IMR-90 (cell line): ENCODE data around the gene NOXA1. TPM values are rescaled to one million over a fixed set of nuclear protein-coding genes. Genes with fewer than 3 reads are reported as not detected.

Experiments used
- ATAC-seq: fragments of 200-7000 bp; cut with Tn5 transposase; 2 replicates; pipeline ENCODE4 v1.9.1; 2020; ENCODE audit warnings: low read depth, mild to moderate bottlenecking, moderate library complexity
- BruUV-seq: library from RNA; stranded (reverse); fragments of 400-500 nt; replicated peaks from 2 replicates; lab custom pipeline; 2021; lab: Mats Ljungman, UMichigan
- CTCF ChIA-PET: fragments of 300-600 bp; formaldehyde crosslinking; extraction: SDS; loops from one replicate; lab custom pipeline; 2021; ENCODE audit warnings: antibody characterized with exemption; lab: Yijun Ruan, JAX
- POLR2A ChIA-PET: fragments of 300-600 bp; sonication (Branson Sonifier 250); formaldehyde crosslinking; loops from one replicate; lab custom pipeline; 2022; ENCODE audit warnings: antibody characterized with exemption; ENCODE audit not compliant: unreplicated experiment; lab: Charles Lee
- DNase-seq: peaks from one replicate; pipeline ENCODE4 v3.0.0; 2013
- H2AFZ ChIP-seq: replicated peaks from 2 replicates; pipeline ENCODE3; 2013; ENCODE audit warnings: low read length, mild to moderate bottlenecking; ENCODE audit not compliant: poor library complexity
- H2AK5ac ChIP-seq: 2 replicates; pipeline ENCODE4 v1.6.1; 2013; ENCODE audit warnings: low read depth, low read length, inconsistent platforms
- H2AK9ac ChIP-seq: replicated peaks from 2 replicates; pipeline ENCODE3; 2013; ENCODE audit warnings: mild to moderate bottlenecking, low read depth, low read length, moderate library complexity; ENCODE audit not compliant: poor library complexity
- H2BK120ac ChIP-seq: 2 replicates; pipeline ENCODE4 v1.6.1; 2013; ENCODE audit warnings: low read depth, low read length, inconsistent platforms
- H2BK15ac ChIP-seq: 3 replicates; pipeline ENCODE4 v1.6.1; 2013; ENCODE audit warnings: low read depth, low read length, inconsistent platforms
- H2BK20ac ChIP-seq: 2 replicates; pipeline ENCODE4 v1.6.1; 2013; ENCODE audit warnings: low read depth, mild to moderate bottlenecking, inconsistent platforms, low read length, moderate library complexity
- H2BK5ac ChIP-seq: 2 replicates; pipeline ENCODE4 v1.6.1; 2013; ENCODE audit warnings: mild to moderate bottlenecking, low read depth, low read length, inconsistent platforms; ENCODE audit not compliant: poor library complexity, severe bottlenecking
- H3K14ac ChIP-seq: replicated peaks from 2 replicates; pipeline ENCODE4 v1.6.1; 2013; ENCODE audit warnings: low read depth, low read length, inconsistent platforms
- H3K18ac ChIP-seq: 2 replicates; pipeline ENCODE4 v1.6.1; 2013; ENCODE audit warnings: low read depth, low read length, control low read depth
- H3K23ac ChIP-seq: 2 replicates; pipeline ENCODE4 v1.6.1; 2013; ENCODE audit warnings: low read depth, low read length, inconsistent platforms
- H3K27ac ChIP-seq: 2 replicates; pipeline ENCODE4 v1.5.1; 2013; ENCODE audit warnings: mild to moderate bottlenecking, control low read depth, low read length; ENCODE audit not compliant: insufficient read depth
- H3K27me3 ChIP-seq: 2 replicates; pipeline ENCODE4 v1.6.1; 2013; ENCODE audit warnings: low read length; ENCODE audit not compliant: control insufficient read depth, insufficient read depth
- H3K36me3 ChIP-seq: 2 replicates; pipeline ENCODE4 v1.6.1; 2013; ENCODE audit warnings: low read length, mixed read lengths; ENCODE audit not compliant: control insufficient read depth, insufficient read depth
- H3K4ac ChIP-seq: 2 replicates; pipeline ENCODE4 v1.6.1; 2013; ENCODE audit warnings: low read depth, low read length, inconsistent platforms
- H3K4me1 ChIP-seq: 2 replicates; pipeline ENCODE4 v1.6.1; 2013; ENCODE audit warnings: low read length, mixed read lengths; ENCODE audit not compliant: control insufficient read depth, insufficient read depth
- H3K4me2 ChIP-seq: 2 replicates; pipeline ENCODE4 v1.6.1; 2013; ENCODE audit warnings: low read depth, mild to moderate bottlenecking, control low read depth, low read length, moderate library complexity
- H3K4me3 ChIP-seq: 2 replicates; pipeline ENCODE4 v1.5.1; 2013; ENCODE audit warnings: low read depth, mild to moderate bottlenecking, control low read depth, low read length, moderate library complexity; ENCODE audit not compliant: insufficient read depth
- H3K56ac ChIP-seq: 2 replicates; pipeline ENCODE4 v1.6.1; 2013; ENCODE audit warnings: low read length, inconsistent platforms; ENCODE audit not compliant: insufficient read depth; ENCODE audit errors: extremely low read depth
- H3K79me1 ChIP-seq, 2 experiments: 2 replicates each; pipeline ENCODE4 v1.6.1; 2013; ENCODE audit warnings: low read length in 2 of 2, inconsistent platforms in 1 of 2, low read depth in 1 of 2
- H3K9ac ChIP-seq: 2 replicates; pipeline ENCODE4 v1.6.1; 2013; ENCODE audit warnings: low read depth, low read length, control low read depth
- H3K9me1 ChIP-seq: 2 replicates; pipeline ENCODE4 v1.6.1; 2013; ENCODE audit warnings: low read length, inconsistent platforms; ENCODE audit not compliant: insufficient read depth
- H3K9me3 ChIP-seq: 2 replicates; pipeline ENCODE4 v1.6.1; 2013; ENCODE audit warnings: low read length; ENCODE audit not compliant: control insufficient read depth, insufficient read depth
- H4K20me1 ChIP-seq: 2 replicates; pipeline ENCODE4 v1.6.1; 2013; ENCODE audit warnings: low read length, inconsistent platforms; ENCODE audit not compliant: insufficient read depth
- H4K5ac ChIP-seq: 2 replicates; pipeline ENCODE4 v1.6.1; 2013; ENCODE audit warnings: mild to moderate bottlenecking, low read depth, low read length, control low read depth
- H4K8ac ChIP-seq, 2 experiments: 2 replicates each; pipeline ENCODE4 v1.6.1; 2013; ENCODE audit warnings: low read depth in 2 of 2, low read length in 2 of 2, control low read depth in 1 of 2, inconsistent platforms in 1 of 2
- H4K91ac ChIP-seq: 2 replicates; pipeline ENCODE4 v1.6.1; 2013; ENCODE audit warnings: low read depth, low read length, inconsistent platforms; ENCODE audit not compliant: insufficient read depth
- CEBPB ChIP-seq: IDR thresholded peaks from 2 replicates; pipeline ENCODE4 v1.6.1; 2012; ENCODE audit warnings: low read depth, low read length, improper control_type of control experiment
- FOS ChIP-seq: fragments of 150-350 bp; IDR thresholded peaks from 2 replicates; pipeline ENCODE4 v1.6.1; 2016; ENCODE audit warnings: low read depth, low read length
- MXI1 ChIP-seq: IDR thresholded peaks from 2 replicates; pipeline ENCODE4 v1.6.1; 2012; ENCODE audit warnings: low read depth, mild to moderate bottlenecking, low read length, moderate library complexity, borderline replicate concordance
- NFE2L2 ChIP-seq: fragments of 150-350 bp; IDR thresholded peaks from 2 replicates; pipeline ENCODE4 v1.6.1; 2016; ENCODE audit warnings: low read depth, mild to moderate bottlenecking, low read length
- POLR2A ChIP-seq: IDR thresholded peaks from 2 replicates; pipeline ENCODE4 v1.6.1; 2012; ENCODE audit warnings: mild to moderate bottlenecking, low read depth, low read length
- RAD21 ChIP-seq: IDR thresholded peaks from 2 replicates; pipeline ENCODE4 v1.6.1; 2012; ENCODE audit warnings: low read length, improper control_type of control experiment
- RCOR1 ChIP-seq: IDR thresholded peaks from 2 replicates; pipeline ENCODE4 v1.6.1; 2012; ENCODE audit warnings: mild to moderate bottlenecking, low read length, improper control_type of control experiment; ENCODE audit not compliant: insufficient replicate concordance
- RFX5 ChIP-seq: IDR thresholded peaks from 2 replicates; pipeline ENCODE4 v1.8.0; 2012; ENCODE audit warnings: low read depth, mild to moderate bottlenecking, low read length, moderate library complexity
- SMC3 ChIP-seq: fragments of 150-350 bp; IDR thresholded peaks from 2 replicates; pipeline ENCODE4 v1.6.1; 2016; ENCODE audit warnings: low read depth, mild to moderate bottlenecking, antibody characterized with exemption, low read length, moderate library complexity
- WGBS, 2 experiments: methylation state at CpG; one replicate each; pipeline versions ENCODE4 v1.1.5 to v1.1.7; 2013; ENCODE audit warnings: missing lambda C conversion rate in 2 of 2; ENCODE audit not compliant: insufficient read length in 1 of 2; ENCODE audit errors: extremely low coverage in 2 of 2; 5-methylcytosine and 5-hydroxymethylcytosine counted together
- dilution Hi-C: fragments of 300-500 bp; cut with HindIII; formaldehyde crosslinking; loops from one replicate; pipeline ENCODE4 v1.14.3; 2018; ENCODE audit warnings: low sequenced_read_pairs; ENCODE audit not compliant: unreplicated experiment
- in situ Hi-C: fragments of 300-500 bp; cut with MboI; formaldehyde crosslinking; loops from 3 replicates; pipeline ENCODE4 v1.14.3; 2019; ENCODE audit warnings: low sequenced_read_pairs, inconsistent platforms, mixed read lengths
- intact Hi-C: fragments of 100-400 bp; cut with micrococcal nuclease; formaldehyde crosslinking; loops from 2 replicates; pipeline ENCODE4 v1.10.0; 2022
- polyA plus RNA-seq, 3 experiments: library from polyadenylated mRNA; depleted of rRNA; stranded (reverse); fragments of >200 nt; gene quantifications; 2 replicates each; pipeline ENCODE4 v1.2.3, GENCODE V29; 2012; ENCODE audit warnings: low replicate concordance in 1 of 3
- total RNA-seq: library from RNA; depleted of rRNA; stranded (reverse); fragments of >200 nt; gene quantifications from 2 replicates; pipeline ENCODE4 v1.2.3, GENCODE V29; 2012
- TF ChIP-seq, protein P1 (sequence below): fragments of 150-350 bp; IDR thresholded peaks from 2 replicates; pipeline ENCODE4 v1.6.1; 2017; ENCODE audit warnings: mild to moderate bottlenecking, antibody characterized with exemption, low read length, low read depth
- TF ChIP-seq, protein P2 (sequence below): conservative IDR thresholded peaks from 2 replicates; pipeline ENCODE4 v1.5.1; 2012; ENCODE audit warnings: mild to moderate bottlenecking, low read depth, low read length, improper control_type of control experiment
- TF ChIP-seq, protein P3 (sequence below): fragments of 150-350 bp; IDR thresholded peaks from 2 replicates; pipeline ENCODE4 v1.6.1; 2016; ENCODE audit warnings: low read depth, mild to moderate bottlenecking, low read length, moderate library complexity, borderline replicate concordance

The NOXA1 gene
- total and polyA plus RNA-seq, 2 of the 4 experiments (the other 2 are of a cell fraction) = 0.17 TPM; not detected in 1

DNA sequence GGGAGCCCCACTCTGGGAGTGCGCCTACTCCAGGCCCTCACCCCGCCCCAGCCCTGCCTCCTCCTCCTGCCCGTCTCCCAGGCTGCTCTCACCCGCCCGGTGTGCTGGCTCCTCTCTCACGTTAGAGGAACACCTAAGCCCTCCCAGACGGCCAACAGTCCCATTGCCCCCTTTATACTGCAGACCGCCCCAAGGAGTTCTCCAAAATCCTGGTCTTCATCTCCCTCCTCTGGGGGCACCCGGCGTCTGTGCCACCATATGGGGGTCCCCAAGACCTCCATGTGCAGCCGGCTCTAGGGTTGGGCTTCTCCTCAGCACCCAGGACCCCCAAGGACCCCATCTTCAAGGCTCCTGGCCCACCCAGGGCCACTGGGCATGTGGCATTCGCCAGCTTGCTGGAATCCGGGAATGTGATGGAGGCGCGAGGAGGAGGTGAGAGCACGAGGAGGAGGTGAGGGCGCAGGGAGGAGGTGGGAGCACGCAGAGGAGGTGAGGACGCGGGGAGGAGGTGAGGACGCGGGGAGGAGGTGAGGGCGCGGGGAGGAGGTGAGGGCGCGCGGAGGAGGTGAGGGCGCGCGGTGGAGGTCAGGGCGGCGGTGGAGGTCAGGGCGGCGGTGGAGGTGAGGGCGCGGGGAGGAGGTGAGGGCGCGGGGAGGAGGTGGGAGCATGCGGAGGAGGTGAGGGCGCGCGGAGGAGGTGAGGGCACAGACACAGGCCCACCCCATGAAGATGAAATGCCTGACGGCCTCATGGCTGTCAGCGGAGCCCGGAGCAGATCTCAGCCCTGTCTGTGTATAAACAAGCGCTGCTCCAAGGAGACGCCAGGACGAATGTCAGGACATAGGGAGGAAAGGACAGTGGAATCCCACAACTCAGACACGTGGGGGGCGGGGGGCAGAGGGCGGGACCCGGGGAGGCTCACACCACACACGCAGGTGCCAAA, 41.4 kb upstream of the NOXA1 start:
- no peak for DNase-seq
- CTCF ChIA-PET = no interaction called here
- no peak overlapping the region for H3K4ac ChIP-seq

More for the DNA sequence above, 41.4 kb upstream of the NOXA1 start:
- H4K8ac ChIP-seq = no peak overlapping the region
- no peak overlapping the region for H3K23ac ChIP-seq
- H3K4me3 ChIP-seq = no peak overlapping the region
- H2BK120ac ChIP-seq = no peak overlapping the region
- no peak overlapping the region for H3K27ac ChIP-seq
- dilution Hi-C loops (no loop called here), intact Hi-C loops (no loop called here), in situ Hi-C loops (no loop called here)
- H2AK9ac ChIP-seq = no peak overlapping the region
- H3K9me3 ChIP-seq = no peaks in the 10 kb centered on the region
- H4K5ac ChIP-seq = no peak overlapping the region
- no peaks in the 10 kb centered on the region for H3K36me3 ChIP-seq
- no peaks in the 10 kb centered on the region; the same call in 1 of the 2 replicates for H4K20me1 ChIP-seq
- no peak overlapping the region for H3K14ac ChIP-seq
- H3K18ac ChIP-seq = no peak overlapping the region
- H3K27me3 ChIP-seq = no peaks in the 10 kb centered on the region
- H2BK20ac ChIP-seq = no peak overlapping the region
- H4K91ac ChIP-seq = no peak overlapping the region
- POLR2A ChIA-PET = no interaction called here
- ATAC-seq = no peak
- H2BK5ac ChIP-seq = no peak overlapping the region
- TF ChIP-seq POLR2A = no peak
- no peak for TF ChIP-seq CEBPB
- no peak for TF ChIP-seq FOS
- TF ChIP-seq SMC3 = no peak
- TF ChIP-seq, protein P1, sequence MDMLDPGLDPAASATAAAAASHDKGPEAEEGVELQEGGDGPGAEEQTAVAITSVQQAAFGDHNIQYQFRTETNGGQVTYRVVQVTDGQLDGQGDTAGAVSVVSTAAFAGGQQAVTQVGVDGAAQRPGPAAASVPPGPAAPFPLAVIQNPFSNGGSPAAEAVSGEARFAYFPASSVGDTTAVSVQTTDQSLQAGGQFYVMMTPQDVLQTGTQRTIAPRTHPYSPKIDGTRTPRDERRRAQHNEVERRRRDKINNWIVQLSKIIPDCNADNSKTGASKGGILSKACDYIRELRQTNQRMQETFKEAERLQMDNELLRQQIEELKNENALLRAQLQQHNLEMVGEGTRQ = no peak
- TF ChIP-seq, protein P2, sequence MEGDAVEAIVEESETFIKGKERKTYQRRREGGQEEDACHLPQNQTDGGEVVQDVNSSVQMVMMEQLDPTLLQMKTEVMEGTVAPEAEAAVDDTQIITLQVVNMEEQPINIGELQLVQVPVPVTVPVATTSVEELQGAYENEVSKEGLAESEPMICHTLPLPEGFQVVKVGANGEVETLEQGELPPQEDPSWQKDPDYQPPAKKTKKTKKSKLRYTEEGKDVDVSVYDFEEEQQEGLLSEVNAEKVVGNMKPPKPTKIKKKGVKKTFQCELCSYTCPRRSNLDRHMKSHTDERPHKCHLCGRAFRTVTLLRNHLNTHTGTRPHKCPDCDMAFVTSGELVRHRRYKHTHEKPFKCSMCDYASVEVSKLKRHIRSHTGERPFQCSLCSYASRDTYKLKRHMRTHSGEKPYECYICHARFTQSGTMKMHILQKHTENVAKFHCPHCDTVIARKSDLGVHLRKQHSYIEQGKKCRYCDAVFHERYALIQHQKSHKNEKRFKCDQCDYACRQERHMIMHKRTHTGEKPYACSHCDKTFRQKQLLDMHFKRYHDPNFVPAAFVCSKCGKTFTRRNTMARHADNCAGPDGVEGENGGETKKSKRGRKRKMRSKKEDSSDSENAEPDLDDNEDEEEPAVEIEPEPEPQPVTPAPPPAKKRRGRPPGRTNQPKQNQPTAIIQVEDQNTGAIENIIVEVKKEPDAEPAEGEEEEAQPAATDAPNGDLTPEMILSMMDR = no peak
- TF ChIP-seq RFX5 = no peak
- TF ChIP-seq NFE2L2 = no peak
- TF ChIP-seq MXI1 = no peak
- no peak for TF ChIP-seq RCOR1
- no peak for TF ChIP-seq RAD21
- TF ChIP-seq, protein P3, sequence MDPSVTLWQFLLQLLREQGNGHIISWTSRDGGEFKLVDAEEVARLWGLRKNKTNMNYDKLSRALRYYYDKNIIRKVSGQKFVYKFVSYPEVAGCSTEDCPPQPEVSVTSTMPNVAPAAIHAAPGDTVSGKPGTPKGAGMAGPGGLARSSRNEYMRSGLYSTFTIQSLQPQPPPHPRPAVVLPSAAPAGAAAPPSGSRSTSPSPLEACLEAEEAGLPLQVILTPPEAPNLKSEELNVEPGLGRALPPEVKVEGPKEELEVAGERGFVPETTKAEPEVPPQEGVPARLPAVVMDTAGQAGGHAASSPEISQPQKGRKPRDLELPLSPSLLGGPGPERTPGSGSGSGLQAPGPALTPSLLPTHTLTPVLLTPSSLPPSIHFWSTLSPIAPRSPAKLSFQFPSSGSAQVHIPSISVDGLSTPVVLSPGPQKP = no peak
- BruUV-seq = no TSS peak
- WGBS, 2 experiments = 88% methylated on average over 31 of the region's 53 CpGs; no CpG with 5 or more reads in 1 of the 2 experiments
- H3K79me1 ChIP-seq = no peaks in the 10 kb centered on the region
- H3K9ac ChIP-seq = no peak overlapping the region
- no peak overlapping the region for H2BK15ac ChIP-seq
- H2AK5ac ChIP-seq = no peak overlapping the region
- H2AFZ ChIP-seq = no peak overlapping the region
- H3K56ac ChIP-seq = no peak overlapping the region
- no peaks in the 10 kb centered on the region for H3K9me1 ChIP-seq
- H3K4me2 ChIP-seq = no peak overlapping the region
- H3K4me1 ChIP-seq = peaks cover 5% of the 10 kb centered on the region; the same call in 1 of the 2 replicates
